ENCODE results near the gene MED14.

MED14 gene

DNA sequence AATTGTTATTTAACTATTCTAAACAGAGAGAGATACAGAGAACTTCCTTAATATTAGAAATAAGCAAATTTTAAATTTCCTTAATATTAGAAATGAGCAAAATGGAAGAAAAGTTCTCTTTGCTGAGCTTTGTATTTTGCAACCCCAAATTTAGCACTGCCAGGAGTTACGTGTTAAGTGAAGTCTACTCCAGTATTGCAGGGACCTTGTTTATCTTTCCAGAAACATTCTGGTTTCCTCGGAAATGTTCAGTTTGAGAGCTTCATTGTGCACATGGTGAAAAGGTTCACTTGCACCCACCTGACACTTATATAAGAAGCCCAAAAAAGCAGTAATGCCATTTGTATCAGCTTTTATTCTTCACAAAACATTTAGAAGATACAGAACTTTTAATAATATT lies 81.8 kb downstream of the MED14 start:
- TF ChIP-seq RAD21 (IDR thresholded peaks at IDR 0.05; ENCODE audit: low read depth) = no peak
- TF ChIP-seq NFIC (IDR thresholded peaks at IDR 0.05) = no peak
- TF ChIP-seq CREB1 (IDR thresholded peaks at IDR 0.05; ENCODE audit: low read depth) = no peak
- TF ChIP-seq, protein P1, sequence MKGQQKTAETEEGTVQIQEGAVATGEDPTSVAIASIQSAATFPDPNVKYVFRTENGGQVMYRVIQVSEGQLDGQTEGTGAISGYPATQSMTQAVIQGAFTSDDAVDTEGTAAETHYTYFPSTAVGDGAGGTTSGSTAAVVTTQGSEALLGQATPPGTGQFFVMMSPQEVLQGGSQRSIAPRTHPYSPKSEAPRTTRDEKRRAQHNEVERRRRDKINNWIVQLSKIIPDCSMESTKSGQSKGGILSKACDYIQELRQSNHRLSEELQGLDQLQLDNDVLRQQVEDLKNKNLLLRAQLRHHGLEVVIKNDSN (IDR thresholded peaks at IDR 0.05) = no peak
- TF ChIP-seq EP300 (IDR thresholded peaks at IDR 0.05; ENCODE audit: borderline replicate concordance) = no peak
- TF ChIP-seq, protein P2, sequence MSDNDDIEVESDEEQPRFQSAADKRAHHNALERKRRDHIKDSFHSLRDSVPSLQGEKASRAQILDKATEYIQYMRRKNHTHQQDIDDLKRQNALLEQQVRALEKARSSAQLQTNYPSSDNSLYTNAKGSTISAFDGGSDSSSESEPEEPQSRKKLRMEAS (IDR thresholded peaks at IDR 0.05) = no peak
- no peak for TF ChIP-seq TCF12 (IDR thresholded peaks at IDR 0.05; ENCODE audit: low read depth)
- TF ChIP-seq TEAD4 (IDR thresholded peaks at IDR 0.05) = no peak
- TF ChIP-seq TAF1 (IDR thresholded peaks at IDR 0.05; ENCODE audit: low read depth) = no peak
- TF ChIP-seq FOXM1 (IDR thresholded peaks at IDR 0.05; ENCODE audit: borderline replicate concordance, low read depth) = no peak
- TF ChIP-seq YY1 (IDR thresholded peaks at IDR 0.05; ENCODE audit: low read depth) = no peak
- TF ChIP-seq ZBTB7A (IDR thresholded peaks at IDR 0.05; ENCODE audit: low read depth) = no peak
- TF ChIP-seq, protein P3, sequence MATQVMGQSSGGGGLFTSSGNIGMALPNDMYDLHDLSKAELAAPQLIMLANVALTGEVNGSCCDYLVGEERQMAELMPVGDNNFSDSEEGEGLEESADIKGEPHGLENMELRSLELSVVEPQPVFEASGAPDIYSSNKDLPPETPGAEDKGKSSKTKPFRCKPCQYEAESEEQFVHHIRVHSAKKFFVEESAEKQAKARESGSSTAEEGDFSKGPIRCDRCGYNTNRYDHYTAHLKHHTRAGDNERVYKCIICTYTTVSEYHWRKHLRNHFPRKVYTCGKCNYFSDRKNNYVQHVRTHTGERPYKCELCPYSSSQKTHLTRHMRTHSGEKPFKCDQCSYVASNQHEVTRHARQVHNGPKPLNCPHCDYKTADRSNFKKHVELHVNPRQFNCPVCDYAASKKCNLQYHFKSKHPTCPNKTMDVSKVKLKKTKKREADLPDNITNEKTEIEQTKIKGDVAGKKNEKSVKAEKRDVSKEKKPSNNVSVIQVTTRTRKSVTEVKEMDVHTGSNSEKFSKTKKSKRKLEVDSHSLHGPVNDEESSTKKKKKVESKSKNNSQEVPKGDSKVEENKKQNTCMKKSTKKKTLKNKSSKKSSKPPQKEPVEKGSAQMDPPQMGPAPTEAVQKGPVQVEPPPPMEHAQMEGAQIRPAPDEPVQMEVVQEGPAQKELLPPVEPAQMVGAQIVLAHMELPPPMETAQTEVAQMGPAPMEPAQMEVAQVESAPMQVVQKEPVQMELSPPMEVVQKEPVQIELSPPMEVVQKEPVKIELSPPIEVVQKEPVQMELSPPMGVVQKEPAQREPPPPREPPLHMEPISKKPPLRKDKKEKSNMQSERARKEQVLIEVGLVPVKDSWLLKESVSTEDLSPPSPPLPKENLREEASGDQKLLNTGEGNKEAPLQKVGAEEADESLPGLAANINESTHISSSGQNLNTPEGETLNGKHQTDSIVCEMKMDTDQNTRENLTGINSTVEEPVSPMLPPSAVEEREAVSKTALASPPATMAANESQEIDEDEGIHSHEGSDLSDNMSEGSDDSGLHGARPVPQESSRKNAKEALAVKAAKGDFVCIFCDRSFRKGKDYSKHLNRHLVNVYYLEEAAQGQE (IDR thresholded peaks at IDR 0.05; ENCODE audit: low read depth) = no peak

DNA sequence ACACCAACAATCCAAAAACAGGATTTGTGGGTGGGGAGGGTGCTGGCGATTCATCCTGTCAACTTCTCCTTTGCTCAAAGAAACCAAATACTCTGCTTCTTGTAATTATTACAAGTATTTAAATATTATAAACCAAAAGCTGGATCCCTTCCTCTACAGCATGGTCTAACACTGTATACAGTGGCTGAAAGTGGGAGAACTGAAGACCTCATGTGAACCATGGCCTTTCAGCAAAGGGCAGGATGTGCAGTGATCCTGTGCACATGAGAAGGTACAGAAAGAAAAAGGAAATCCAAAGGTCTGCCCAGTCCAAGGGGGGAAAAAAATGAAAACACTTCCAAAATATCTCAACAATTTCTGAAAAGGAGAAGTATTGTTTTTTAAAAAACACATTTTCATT lies 82.7 kb downstream of the MED14 start:
- TF ChIP-seq ZBTB7A (IDR thresholded peaks at IDR 0.05; ENCODE audit: low read depth) (no peak), RAD21 (IDR thresholded peaks at IDR 0.05; ENCODE audit: low read depth) (no peak), TCF12 (IDR thresholded peaks at IDR 0.05; ENCODE audit: low read depth) (no peak), TAF1 (IDR thresholded peaks at IDR 0.05; ENCODE audit: low read depth) (no peak), CEBPB (IDR thresholded peaks at IDR 0.05) (no peak), NFIC (IDR thresholded peaks at IDR 0.05) (no peak), TEAD4 (IDR thresholded peaks at IDR 0.05) (no peak), EGR1 (IDR thresholded peaks at IDR 0.05) (no peak), CREB1 (IDR thresholded peaks at IDR 0.05; ENCODE audit: low read depth) (no peak), EP300 (IDR thresholded peaks at IDR 0.05; ENCODE audit: borderline replicate concordance) (no peak), FOXM1 (IDR thresholded peaks at IDR 0.05; ENCODE audit: borderline replicate concordance, low read depth) (no peak), YY1 (IDR thresholded peaks at IDR 0.05; ENCODE audit: low read depth) (no peak)
- TF ChIP-seq, protein P3 (IDR thresholded peaks at IDR 0.05; ENCODE audit: low read depth) = no peak
- TF ChIP-seq, protein P1 (IDR thresholded peaks at IDR 0.05) = no peak
- TF ChIP-seq, protein P2 (IDR thresholded peaks at IDR 0.05) = no peak

DNA sequence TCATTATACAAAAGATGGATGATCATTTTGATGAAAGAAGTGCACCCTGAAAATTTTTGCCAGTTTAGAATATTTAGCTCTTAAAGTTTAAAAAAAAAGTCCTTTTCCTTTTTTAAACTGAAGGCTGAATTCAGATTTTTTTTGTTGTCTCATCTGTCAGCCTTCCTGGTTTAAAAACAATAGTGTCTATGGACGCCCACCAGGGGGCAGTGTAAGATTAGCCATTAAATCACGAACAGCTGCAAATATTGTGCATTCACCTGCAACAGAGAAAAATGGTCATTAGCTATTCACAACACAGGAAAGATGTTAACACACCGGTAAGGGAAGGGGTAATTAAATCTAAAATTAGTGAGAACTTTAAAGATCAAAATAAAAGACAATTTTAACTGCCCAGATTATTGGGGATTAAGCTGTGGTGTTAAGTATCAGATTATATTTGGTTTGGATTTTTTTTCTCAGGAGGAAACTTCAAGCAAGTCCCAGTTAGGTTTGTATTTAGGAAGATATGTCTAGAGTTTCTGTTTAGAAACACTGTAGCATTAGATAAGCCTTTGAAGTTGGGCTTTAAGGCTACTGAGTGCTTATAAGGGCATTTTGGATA lies 83.6 kb downstream of the MED14 start:
- no peak for TF ChIP-seq EGR1 (IDR thresholded peaks at IDR 0.05)
- TF ChIP-seq TEAD4 (IDR thresholded peaks at IDR 0.05) = no peak
- peak; percentile 60 for TF ChIP-seq RAD21 (IDR thresholded peaks at IDR 0.05; ENCODE audit: low read depth)

DNA sequence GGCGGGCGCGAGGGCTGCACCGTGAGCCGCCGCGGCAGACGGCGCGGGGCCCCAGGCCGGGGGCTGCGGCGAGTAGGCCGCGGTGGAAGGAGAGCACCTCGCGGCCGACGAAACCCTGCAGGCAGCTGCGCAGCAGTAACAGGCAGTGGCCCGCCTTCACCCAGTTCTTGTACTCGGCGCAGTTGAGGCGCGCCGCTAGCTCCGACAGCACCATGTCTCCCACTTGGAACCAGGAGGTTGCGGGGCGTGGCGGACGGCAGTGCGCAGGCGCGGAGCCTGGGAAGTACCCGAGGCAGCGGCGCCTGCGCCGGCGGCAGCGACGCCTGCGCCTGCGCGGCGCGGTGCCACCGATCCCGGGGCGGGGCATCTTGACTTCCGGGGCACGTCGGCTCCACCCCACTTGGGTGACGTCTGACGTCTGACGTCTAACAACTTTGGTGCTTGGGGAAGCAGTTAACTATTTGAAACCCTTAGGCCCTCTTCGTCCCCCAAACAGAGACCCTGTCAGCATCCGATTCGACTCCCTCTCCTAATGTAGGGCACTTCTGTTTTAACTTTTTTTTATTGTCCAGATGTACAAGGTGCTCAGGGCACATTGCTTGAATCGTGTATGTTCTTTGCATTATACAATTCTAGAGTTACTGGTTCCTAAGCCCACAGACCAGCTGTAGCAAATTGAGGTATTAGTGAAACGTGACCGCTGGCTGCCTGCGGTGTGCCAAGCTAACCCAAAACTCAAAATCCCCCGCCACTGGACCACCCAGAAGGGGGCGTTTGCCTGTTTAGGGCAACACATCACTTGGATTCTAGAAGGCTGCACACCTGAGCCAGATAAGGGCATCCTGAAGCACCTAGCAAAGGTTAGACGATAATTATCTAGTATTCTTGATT lies 87.8 kb downstream of the MED14 start, which contains the start of gene CXorf38:
Gene CXorf38, minus strand, starts transcription at position 255 of the 891 bp plus-strand sequence. Its CDS starts 41 bp downstream, at position 214.
- TF ChIP-seq TCF12 (IDR thresholded peaks at IDR 0.05; ENCODE audit: low read depth) = no peak
- TF ChIP-seq TAF1 (IDR thresholded peaks at IDR 0.05; ENCODE audit: low read depth) = peak; percentile 53; the same call in 1 of the 2 replicates
- TF ChIP-seq CREB1 (IDR thresholded peaks at IDR 0.05; ENCODE audit: low read depth) = peak; percentile 53

DNA sequence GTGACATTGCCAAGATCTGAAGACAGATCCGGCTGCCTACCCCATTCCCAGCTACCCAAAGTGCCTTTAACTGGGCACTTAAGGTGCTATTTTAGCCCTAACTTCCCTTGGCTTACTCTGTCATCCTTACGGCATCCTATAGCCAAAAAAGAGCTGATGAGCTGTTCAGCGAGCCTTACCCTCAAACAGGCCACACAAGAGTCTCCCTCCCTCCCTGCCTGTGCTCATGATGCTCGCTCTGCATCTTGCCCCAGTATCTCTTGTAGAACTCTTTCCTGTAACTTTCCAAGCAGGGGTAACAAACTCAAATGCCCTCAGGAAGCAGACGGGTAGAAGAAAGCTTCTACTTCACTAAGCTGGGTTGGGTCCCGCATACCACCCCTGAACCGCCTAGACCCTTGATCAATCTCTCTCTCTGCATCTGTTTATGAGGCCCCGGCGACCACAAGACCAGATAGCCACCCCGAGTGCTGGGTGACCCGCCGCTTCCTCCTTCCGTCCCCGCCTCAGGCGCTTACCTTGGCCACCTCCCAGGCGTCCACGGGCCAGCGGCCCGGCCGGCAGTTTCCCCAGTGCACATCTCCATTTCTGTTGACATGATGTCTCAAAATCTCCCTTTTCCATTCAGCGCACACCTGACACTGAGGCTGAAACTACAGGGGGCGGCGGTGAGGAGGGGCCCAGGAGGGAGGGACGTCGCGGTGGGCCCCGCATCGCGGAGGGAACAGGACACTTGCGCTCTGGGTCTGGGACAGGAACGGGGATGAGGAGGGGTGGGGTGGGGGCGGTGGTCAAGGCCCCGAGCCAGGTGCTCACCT lies 88.6 kb downstream of the MED14 start:
- no peak for TF ChIP-seq TEAD4 (IDR thresholded peaks at IDR 0.05)
- TF ChIP-seq NFIC (IDR thresholded peaks at IDR 0.05) = no peak
- TF ChIP-seq EGR1 (IDR thresholded peaks at IDR 0.05) = no peak
- no peak for TF ChIP-seq RAD21 (IDR thresholded peaks at IDR 0.05; ENCODE audit: low read depth)
- TF ChIP-seq, protein P1 (IDR thresholded peaks at IDR 0.05) = no peak
- no peak for TF ChIP-seq ZBTB7A (IDR thresholded peaks at IDR 0.05; ENCODE audit: low read depth)
- no peak for TF ChIP-seq FOXM1 (IDR thresholded peaks at IDR 0.05; ENCODE audit: borderline replicate concordance, low read depth)
- TF ChIP-seq, protein P2 (IDR thresholded peaks at IDR 0.05) = no peak
- no peak for TF ChIP-seq YY1 (IDR thresholded peaks at IDR 0.05; ENCODE audit: low read depth)
- no peak for TF ChIP-seq TCF12 (IDR thresholded peaks at IDR 0.05; ENCODE audit: low read depth)
- TF ChIP-seq TAF1 (IDR thresholded peaks at IDR 0.05; ENCODE audit: low read depth) = no peak
- TF ChIP-seq, protein P3 (IDR thresholded peaks at IDR 0.05; ENCODE audit: low read depth) = no peak
- no peak for TF ChIP-seq CEBPB (IDR thresholded peaks at IDR 0.05)
